GM15510 (cell line): ENCODE measurements around the gene PDZD7.

Source experiments
- POLR2A ChIP-seq: IDR thresholded peaks from 3 replicates; pipeline ENCODE4 v1.6.1; 2011; ENCODE audit warnings: borderline replicate concordance; ENCODE audit not compliant: insufficient read length; ENCODE audit errors: extremely low read depth

PDZD7 gene

DNA sequence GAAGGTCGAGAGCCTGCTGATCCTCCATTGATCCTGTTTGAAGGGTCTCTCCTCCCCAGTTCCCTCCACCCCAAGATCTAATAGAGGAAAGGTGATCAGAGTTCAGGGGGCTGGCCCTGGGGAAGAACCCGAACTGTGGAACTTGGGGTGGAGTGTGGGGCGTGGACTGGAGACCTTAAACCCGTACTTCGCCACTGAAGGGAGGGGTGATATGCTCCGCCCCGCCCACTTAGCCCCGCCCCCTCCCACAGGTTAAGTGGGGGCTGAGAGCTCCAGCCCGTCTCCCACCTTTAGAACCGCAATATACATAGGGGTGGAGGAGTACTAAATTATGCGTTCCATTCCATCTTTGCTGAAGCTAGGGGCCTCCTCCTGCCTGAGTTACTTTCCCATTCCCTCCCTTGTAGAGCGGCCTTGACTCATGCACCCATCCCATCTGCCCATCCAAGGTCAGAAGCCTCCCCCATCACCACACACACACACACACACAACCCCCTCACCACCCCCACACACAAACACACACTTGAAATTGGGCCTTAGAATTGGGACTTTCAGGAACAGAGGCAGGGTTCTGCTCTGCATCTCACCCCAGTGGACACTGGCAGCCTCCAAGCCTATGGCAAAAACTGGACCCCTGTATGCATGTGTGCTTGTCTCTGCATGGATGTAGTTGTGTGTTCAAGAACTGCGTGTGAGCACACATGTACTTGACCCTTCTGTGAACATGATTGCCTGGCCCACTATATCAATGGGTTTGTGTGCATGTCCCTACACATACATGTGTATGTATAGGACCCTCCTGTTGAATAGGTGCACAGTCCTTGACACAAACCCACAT, 60.6 kb downstream of the PDZD7 start:
- no peak for TF ChIP-seq POLR2A

- TF ChIP-seq POLR2A = no peak
Measured at GRCh38 chr10:100969187-100970075, 61.5 kb downstream of the PDZD7 start, which contains the start of gene SEMA4G. Gene SEMA4G (plus strand): TSS chr10:100969504. CDS start chr10:100972913, 3,409 bp downstream.

- no peak for TF ChIP-seq POLR2A
Measured at GRCh38 chr10:100968863-100969186, 62.1 kb downstream of the PDZD7 start.

DNA sequence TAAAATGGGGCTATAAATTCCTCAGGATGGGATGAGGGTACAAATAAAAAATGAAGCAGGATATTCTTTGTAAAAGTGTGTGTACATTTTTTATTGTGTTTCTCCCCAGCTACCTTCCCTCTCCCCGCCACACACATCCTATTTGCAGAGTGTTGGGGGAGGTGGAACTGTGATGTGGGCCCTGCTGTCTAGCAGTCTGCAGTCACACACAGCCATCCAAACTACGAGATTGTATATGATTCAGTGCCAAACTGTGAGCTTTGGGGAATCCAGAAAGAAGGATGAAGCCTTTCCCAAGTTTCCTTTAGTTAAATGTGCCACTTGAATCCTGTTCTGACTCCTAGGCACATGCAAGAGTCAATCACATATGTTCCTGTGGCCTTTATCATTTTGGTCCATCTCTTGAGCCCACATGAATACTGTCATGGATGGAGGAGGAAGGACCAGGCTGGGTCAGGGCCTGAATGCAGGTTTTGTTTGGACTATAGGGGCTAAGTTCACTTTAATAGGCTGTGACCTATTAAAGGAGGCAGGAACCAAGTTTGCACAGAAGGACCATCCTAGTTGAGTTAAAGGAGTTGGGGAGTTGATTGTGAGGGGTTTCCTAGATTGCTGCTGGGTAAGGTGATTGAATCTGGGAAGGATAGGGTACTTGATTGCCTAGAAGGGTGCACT, 62.7 kb downstream of the PDZD7 start:
- no peak for TF ChIP-seq POLR2A

GRCh38 chr10:100967332-100967731, 63.6 kb downstream of the PDZD7 start:
- no peak for TF ChIP-seq POLR2A

DNA sequence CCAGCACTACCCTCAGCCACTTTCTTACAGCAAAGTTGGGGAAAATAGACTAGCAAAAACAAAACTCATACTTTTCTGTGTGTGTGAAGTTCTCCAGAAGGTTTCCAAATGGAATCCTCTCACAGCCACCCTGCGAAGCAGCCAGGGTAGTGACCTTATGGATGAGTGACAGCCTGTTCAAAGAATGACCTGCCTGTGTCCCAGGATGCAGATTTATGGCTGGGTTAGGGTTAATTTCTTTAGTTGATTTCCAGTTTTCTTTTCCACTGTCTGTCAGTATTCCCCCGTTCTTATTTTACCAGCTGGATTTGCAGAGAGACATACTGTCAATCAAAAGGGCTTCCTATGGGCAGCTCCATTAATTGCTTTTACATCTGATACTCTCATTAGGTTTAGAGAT, 64.0 kb downstream of the PDZD7 start:
- no peak for TF ChIP-seq POLR2A

DNA sequence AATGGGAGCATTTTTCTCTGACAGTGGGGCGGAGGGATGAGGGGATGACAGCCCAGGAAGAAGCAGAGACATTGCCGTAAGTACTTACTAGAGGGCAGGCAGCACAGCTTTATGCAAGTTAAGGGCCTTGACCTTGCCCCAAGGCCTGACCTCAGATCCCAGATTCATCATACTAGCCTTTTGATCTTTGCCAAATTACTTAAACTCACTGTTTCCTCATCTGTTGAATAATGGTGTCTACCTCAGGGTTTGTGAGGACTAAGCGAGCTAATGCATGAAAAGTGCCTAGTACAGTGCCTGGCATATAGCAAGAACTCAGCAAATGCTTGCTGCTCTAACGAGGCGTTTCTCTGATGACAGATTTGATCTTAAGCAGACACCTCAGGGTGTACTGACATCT, 65.1 kb downstream of the PDZD7 start:
- no peak for TF ChIP-seq POLR2A

- no peak for TF ChIP-seq POLR2A
Measured at GRCh38 chr10:100963826-100964225, 67.1 kb downstream of the PDZD7 start.

DNA sequence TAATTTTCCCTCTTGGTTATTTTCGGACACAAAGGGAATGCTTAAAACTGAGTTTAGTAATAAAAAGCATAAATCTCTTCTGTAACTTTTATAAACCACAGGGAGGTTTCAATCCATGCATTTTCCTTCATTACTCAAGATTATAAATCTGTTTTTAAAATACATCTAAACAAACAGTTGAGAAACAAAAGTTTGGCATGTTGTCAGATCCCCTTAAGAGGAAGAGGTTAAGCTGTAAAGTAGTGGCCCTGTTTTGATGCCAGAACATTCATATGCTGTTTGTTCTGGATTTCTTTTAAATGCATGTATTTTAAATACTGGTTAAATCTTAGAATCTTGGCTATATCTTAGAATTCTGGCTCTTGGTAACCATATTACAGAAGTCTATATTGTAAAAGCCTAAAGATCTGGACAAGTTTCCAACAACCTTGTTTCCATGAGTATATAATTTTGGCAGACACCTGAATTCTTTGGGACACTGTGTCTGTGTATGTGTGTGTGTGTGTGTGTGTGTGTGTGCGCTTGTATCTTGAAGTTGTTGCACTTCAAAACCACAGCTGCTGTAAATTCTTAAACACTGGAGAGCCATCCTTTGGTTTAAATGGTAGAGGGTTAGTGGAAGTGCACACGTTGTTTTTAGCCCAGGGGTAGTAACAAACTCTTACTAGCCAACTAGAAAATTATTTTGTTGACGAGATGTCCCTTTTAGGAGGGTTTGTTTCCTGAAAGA, 68.4 kb downstream of the PDZD7 start:
- TF ChIP-seq POLR2A = no peak

GRCh38 chr10:100960251-100960650, 70.7 kb downstream of the PDZD7 start:
- TF ChIP-seq POLR2A = no peak
